ENCODE measurements around the gene ALDH8A1.

Gene ALDH8A1

DNA sequence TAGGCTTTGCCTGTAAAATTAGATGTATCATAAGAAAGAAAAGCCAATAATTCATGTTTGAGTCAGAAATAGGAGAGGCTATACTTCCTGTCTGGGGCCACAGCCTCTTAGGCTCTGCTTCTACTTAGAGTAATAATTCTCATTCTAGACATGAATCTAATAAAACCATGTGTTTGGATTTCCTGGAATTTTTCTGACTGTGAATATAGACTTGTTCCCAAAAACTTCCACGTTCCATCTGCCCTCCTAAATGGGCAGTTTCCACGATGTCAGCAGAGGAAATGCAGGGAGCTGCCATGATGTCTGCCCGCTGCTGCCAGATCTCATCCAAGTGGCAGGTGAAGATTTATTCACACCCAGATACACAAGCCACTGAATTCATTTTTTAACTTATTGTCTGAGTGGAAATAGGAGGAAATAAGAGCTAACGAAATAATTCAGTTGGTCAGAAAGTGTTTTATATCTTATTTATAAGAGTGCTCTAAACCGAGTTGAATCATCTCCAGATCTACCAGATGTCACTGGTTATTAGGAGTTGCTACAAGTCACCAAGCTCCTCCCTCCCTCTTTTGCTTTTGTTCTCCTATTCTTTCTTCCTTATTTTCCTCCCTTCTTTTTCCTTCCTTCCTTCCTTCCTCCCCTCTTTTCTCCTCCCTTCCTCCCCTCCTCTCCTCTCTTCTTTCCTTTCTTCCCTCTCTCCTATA, 69.3 kb downstream of the ALDH8A1 start:
- no peak for DNase-seq
- intact Hi-C loops (cut with DNase I), result loop anchor here (5.0 kb wide), 1 partner anchor 58 kb away; no protein-coding TSS in a partner anchor

DNA sequence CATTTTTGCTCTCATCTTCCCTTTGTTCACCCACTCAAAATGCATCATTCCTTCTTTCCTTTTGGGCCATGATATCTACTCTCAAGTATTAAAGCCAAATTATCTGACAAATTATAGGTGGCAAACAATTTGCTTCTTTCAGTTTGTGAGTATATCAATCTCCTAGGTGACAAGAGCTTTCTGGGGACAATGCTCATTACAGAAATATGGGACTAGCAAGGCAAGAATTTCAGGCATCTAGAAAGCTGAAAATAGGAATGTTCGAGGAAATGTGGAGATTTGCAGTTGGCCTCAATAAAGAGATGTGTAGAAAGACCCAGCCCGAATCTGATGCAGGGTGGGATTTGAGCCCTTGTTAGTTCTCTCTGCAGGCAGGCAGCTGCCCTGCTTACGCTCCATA, 71.8 kb downstream of the ALDH8A1 start:
- intact Hi-C loops (cut with DNase I), result no loop called here
- DNase-seq, result no peak

DNA sequence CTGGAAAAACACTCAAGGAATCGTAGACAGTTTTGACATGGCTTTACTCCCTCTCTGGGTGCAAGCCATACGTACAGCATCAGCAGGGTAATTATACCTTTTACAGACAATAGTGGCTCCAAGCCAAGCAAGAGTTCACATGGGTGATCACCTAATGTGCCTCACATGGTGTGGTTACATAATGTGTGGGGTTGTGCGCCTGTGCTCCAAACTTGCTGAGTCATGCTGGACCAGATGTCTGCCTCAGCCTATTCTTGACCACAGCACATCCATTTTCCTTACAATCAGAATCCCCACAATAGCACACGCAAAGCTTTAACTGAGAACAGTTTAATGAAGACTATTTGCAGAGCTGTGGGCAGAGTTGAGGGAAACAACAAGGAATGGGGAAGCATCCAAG, 74.5 kb downstream of the ALDH8A1 start:
- intact Hi-C loops (cut with DNase I), result no loop called here
- DNase-seq, result no peak

- DNase-seq, result no peak
- intact Hi-C loops (cut with DNase I), result no loop called here
These were observed 76.2 kb downstream of the ALDH8A1 start for GRCh38 chr6:134873500-134874388.

GRCh38 chr6:134870677-134871498, 79.0 kb downstream of the ALDH8A1 start:
- DNase-seq, result peak in 1 of 10 donors; percentile 9
- intact Hi-C loops (cut with DNase I), result no loop called here

DNA sequence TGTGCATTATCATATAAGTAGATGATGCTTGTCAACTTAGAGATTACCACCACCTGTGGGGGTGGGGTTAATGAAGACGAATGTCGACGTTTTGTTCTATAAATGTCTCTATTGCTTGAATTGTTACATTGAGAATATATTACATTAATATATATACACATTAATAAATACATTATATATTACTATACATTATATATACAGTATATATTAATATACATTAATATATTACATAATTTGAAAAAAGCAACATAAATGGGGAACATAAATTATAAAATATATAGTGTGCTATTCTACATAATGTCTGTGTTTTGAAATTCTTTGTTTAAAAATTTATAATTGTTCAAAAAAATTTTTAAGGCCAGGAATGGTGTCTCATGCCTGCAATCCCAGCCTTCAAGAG, 81.1 kb downstream of the ALDH8A1 start:
- intact Hi-C loops (cut with DNase I), result no loop called here
- no peak for DNase-seq
